CD14-positive monocyte (primary cell): Measurements from ENCODE around the gene RPS2. TPM values are rescaled to one million over a fixed set of nuclear protein-coding genes. Genes with fewer than 3 reads are reported as not detected.
A peak's percentile ranks its signal among the peaks of the same experiment; 100 is the strongest.

Experiments
- DNase-seq, 3 donors: peaks; one replicate each; pipeline ENCODE4 v3.0.0-alpha.2; 2011 to 2022
- H2AFZ ChIP-seq: 2 replicates; pipeline ENCODE4 v1.6.0; 2012; ENCODE audit warnings: mild to moderate bottlenecking, low read depth, low read length, inconsistent platforms; ENCODE audit not compliant: insufficient read depth, poor library complexity, severe bottlenecking
- H3K27ac ChIP-seq, 2 donors: 1 replicate in 1 of 2; 2 replicates in 1 of 2; pipeline ENCODE4 v1.5.1; 2012 to 2013; ENCODE audit warnings: low read length in 2 of 2, control low read depth in 1 of 2, inconsistent platforms in 1 of 2, low read depth in 1 of 2, mild to moderate bottlenecking in 1 of 2
- H3K27me3 ChIP-seq, 2 donors: one replicate each; pipeline versions ENCODE4 v1.6.0 to v1.6.1; 2011 to 2013; ENCODE audit warnings: low read length in 2 of 2; ENCODE audit not compliant: control insufficient read depth in 2 of 2, insufficient read depth in 2 of 2
- H3K36me3 ChIP-seq, 2 donors: replicated peaks in 1 of 2; 1 replicate in 1 of 2; 2 replicates in 1 of 2; pipeline versions ENCODE4 v1.5.1 to v1.6.1; 2012 to 2013; ENCODE audit warnings: low read length in 2 of 2, control low read depth in 1 of 2, inconsistent platforms in 1 of 2, mild to moderate bottlenecking in 1 of 2; ENCODE audit not compliant: insufficient read depth in 2 of 2, control insufficient read depth in 1 of 2
- H3K4me1 ChIP-seq, 2 donors: 1 replicate in 1 of 2; 2 replicates in 1 of 2; pipeline versions ENCODE4 v1.5.1 to v1.6.1; 2012 to 2013; ENCODE audit warnings: low read length in 2 of 2, control low read depth in 1 of 2, inconsistent platforms in 1 of 2, mild to moderate bottlenecking in 1 of 2, moderate library complexity in 1 of 2; ENCODE audit not compliant: insufficient read depth in 2 of 2, control insufficient read depth in 1 of 2
- H3K4me2 ChIP-seq: replicated peaks from 2 replicates; pipeline ENCODE3; 2012; ENCODE audit warnings: low read length, moderate library complexity, mild to moderate bottlenecking; ENCODE audit not compliant: poor library complexity, severe bottlenecking; ENCODE audit errors: extremely low read depth
- H3K4me3 ChIP-seq, 3 experiments: fragments of 200-600 bp in 1 of 3; sonication (generic) in 1 of 3; replicated peaks in 1 of 3; 1 replicate in 2 of 3; 2 replicates in 1 of 3; pipeline ENCODE4 v1.5.1; 2011 to 2013; ENCODE audit warnings: low read length in 3 of 3, mild to moderate bottlenecking in 3 of 3, control low read depth in 2 of 3, low read depth in 2 of 3, inconsistent platforms in 1 of 3, moderate library complexity in 1 of 3
- H3K79me2 ChIP-seq: 2 replicates; pipeline ENCODE4 v1.6.0; 2012; ENCODE audit warnings: mild to moderate bottlenecking, control low read depth, inconsistent platforms, low read length, moderate library complexity; ENCODE audit not compliant: insufficient read depth
- H3K9ac ChIP-seq: 2 replicates; pipeline ENCODE4 v1.6.0; 2017; ENCODE audit warnings: low read length, mild to moderate bottlenecking; ENCODE audit not compliant: insufficient read depth, poor library complexity, severe bottlenecking
- H3K9me3 ChIP-seq, 2 donors: replicated peaks in 1 of 2; 1 replicate in 1 of 2; 2 replicates in 1 of 2; pipeline versions ENCODE4 v1.5.1 to v1.6.1; 2012 to 2013; ENCODE audit warnings: low read length in 2 of 2, control low read depth in 1 of 2; ENCODE audit not compliant: control insufficient read depth in 1 of 2, insufficient read depth in 1 of 2
- H4K20me1 ChIP-seq: 2 replicates; pipeline ENCODE4 v1.6.0; 2012; ENCODE audit warnings: mild to moderate bottlenecking, low read length, control low read depth, moderate library complexity; ENCODE audit not compliant: insufficient read depth
- H3K27ac Mint-ChIP-seq, 7 donors: one replicate each; pipeline ENCODE4 v1.8.0; 2020; ENCODE audit warnings: mild to moderate bottlenecking in 7 of 7, mixed read lengths in 7 of 7, moderate library complexity in 6 of 7, inconsistent platforms in 2 of 7
- H3K27me3 Mint-ChIP-seq, 3 donors: one replicate each; pipeline ENCODE4 v1.8.0; 2021 to 2022; ENCODE audit warnings: low read depth in 3 of 3, mild to moderate bottlenecking in 3 of 3, mixed read lengths in 3 of 3, moderate library complexity in 3 of 3, inconsistent platforms in 1 of 3
- H3K36me3 Mint-ChIP-seq, 2 donors: one replicate each; pipeline ENCODE4 v1.8.0; 2020; ENCODE audit warnings: mixed read lengths in 2 of 2, inconsistent platforms in 1 of 2, mild to moderate bottlenecking in 1 of 2
- H3K4me1 Mint-ChIP-seq: one replicate; pipeline ENCODE4 v1.8.0; 2020; ENCODE audit warnings: mild to moderate bottlenecking, mixed read lengths
- H3K4me3 Mint-ChIP-seq, 2 donors: one replicate each; pipeline ENCODE4 v1.8.0; 2020; ENCODE audit warnings: mild to moderate bottlenecking in 2 of 2, mixed read lengths in 2 of 2, moderate library complexity in 1 of 2
- H3K9me3 Mint-ChIP-seq, 7 donors: one replicate each; pipeline ENCODE4 v1.8.0; 2020 to 2022; ENCODE audit warnings: mixed read lengths in 7 of 7, mild to moderate bottlenecking in 6 of 7, moderate library complexity in 6 of 7, inconsistent platforms in 2 of 7
- WGBS: methylation state at CpG from one replicate; pipeline ENCODE4 v1.1.5; 2013; ENCODE audit warnings: missing lambda C conversion rate; ENCODE audit not compliant: insufficient coverage; 5-methylcytosine and 5-hydroxymethylcytosine counted together
- intact Hi-C, 2 donors: fragments of 100-400 bp; cut with micrococcal nuclease; formaldehyde crosslinking; loops; one replicate each; pipeline versions ENCODE4 v1.15.0 to v1.15.1; 2023
- polyA plus RNA-seq, 3 donors: library from polyadenylated mRNA; depleted of rRNA in 1 of 3; unstranded in 2 of 3; stranded (reverse) in 1 of 3; fragments of 300-500 nt in 2 of 3; fragments of >200 nt in 1 of 3; fragmentation: Illumina TruSeq in 2 of 3; gene quantifications; 1 replicate in 2 of 3; 2 replicates in 1 of 3; pipeline ENCODE4 v1.2.3, GENCODE V29; 2012 to 2021
- TF ChIP-seq, protein P1 (sequence below): fragments of 200-600 bp; IDR thresholded peaks from one replicate; pipeline ENCODE4 v1.8.0; 2022; ENCODE audit warnings: antibody characterized with exemption, mild to moderate bottlenecking

Gene RPS2
- polyA plus RNA-seq, 3 donors = 1,849 to 2,136 (median 1,893) TPM

DNA sequence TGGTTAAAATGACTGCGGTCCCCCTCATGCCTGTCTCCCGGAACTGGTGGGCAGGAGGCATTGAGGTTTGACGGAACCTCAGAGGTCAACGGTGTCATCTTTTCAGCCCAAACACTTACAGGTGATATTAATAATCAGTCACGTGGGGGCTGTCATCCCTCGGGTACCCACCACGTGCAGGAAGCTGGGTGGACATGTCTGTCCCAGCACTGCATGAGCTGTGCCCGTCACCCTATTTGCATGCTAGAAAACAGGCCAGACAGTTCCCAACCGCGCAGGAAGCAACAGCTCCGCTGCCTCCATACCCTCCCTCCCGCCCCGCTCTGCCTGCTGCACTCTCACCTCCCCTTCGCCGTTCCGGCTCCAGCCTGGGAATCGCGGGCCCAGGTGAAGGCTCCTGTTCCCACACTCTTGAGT lies 26.5 kb upstream of the RPS2 start:
- peaks cover 35 to 52% (median 42%) of the 10 kb centered on the region in 3 donors for H3K27me3 Mint-ChIP-seq
- peak overlapping the region in 1 of 3 experiments; percentile 57 for H3K4me3 ChIP-seq
- no peak overlapping the region for H3K9ac ChIP-seq
- H3K27me3 ChIP-seq = peaks cover 20 to 33% of the 10 kb centered on the region in 2 donors
- intact Hi-C loops = no loop called here
- TF ChIP-seq, protein P1, sequence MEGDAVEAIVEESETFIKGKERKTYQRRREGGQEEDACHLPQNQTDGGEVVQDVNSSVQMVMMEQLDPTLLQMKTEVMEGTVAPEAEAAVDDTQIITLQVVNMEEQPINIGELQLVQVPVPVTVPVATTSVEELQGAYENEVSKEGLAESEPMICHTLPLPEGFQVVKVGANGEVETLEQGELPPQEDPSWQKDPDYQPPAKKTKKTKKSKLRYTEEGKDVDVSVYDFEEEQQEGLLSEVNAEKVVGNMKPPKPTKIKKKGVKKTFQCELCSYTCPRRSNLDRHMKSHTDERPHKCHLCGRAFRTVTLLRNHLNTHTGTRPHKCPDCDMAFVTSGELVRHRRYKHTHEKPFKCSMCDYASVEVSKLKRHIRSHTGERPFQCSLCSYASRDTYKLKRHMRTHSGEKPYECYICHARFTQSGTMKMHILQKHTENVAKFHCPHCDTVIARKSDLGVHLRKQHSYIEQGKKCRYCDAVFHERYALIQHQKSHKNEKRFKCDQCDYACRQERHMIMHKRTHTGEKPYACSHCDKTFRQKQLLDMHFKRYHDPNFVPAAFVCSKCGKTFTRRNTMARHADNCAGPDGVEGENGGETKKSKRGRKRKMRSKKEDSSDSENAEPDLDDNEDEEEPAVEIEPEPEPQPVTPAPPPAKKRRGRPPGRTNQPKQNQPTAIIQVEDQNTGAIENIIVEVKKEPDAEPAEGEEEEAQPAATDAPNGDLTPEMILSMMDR = no peak
- no peaks in the 10 kb centered on the region for H3K79me2 ChIP-seq
- DNase-seq = peak in 2 of 3 donors; percentile 33 to 54
- peaks cover 14% of the 10 kb centered on the region for H3K4me1 Mint-ChIP-seq
- H3K27ac Mint-ChIP-seq = peak overlapping the region in 2 of 7 donors; percentile 70 to 83
- H3K36me3 ChIP-seq = peaks cover 5 to 9% of the 10 kb centered on the region in 2 donors
- peak overlapping the region; percentile 64 for H3K4me2 ChIP-seq
- peaks cover 18% of the 10 kb centered on the region in 2 donors for H3K4me1 ChIP-seq
- peaks cover 19 to 25% of the 10 kb centered on the region in 2 donors for H3K36me3 Mint-ChIP-seq
- peaks cover 0 to 16% (median 11%) of the 10 kb centered on the region in 7 donors for H3K9me3 Mint-ChIP-seq
- no peak overlapping the region for H3K27ac ChIP-seq
- peak overlapping the region; percentile 71 for H2AFZ ChIP-seq
- peaks cover 2% of the 10 kb centered on the region for H4K20me1 ChIP-seq
- peaks cover 7 to 8% of the 10 kb centered on the region in 2 donors for H3K9me3 ChIP-seq
- peak overlapping the region; percentile 57 to 79 for H3K4me3 Mint-ChIP-seq
- 0% methylated on average over 14 of the region's 18 CpGs for WGBS

DNA sequence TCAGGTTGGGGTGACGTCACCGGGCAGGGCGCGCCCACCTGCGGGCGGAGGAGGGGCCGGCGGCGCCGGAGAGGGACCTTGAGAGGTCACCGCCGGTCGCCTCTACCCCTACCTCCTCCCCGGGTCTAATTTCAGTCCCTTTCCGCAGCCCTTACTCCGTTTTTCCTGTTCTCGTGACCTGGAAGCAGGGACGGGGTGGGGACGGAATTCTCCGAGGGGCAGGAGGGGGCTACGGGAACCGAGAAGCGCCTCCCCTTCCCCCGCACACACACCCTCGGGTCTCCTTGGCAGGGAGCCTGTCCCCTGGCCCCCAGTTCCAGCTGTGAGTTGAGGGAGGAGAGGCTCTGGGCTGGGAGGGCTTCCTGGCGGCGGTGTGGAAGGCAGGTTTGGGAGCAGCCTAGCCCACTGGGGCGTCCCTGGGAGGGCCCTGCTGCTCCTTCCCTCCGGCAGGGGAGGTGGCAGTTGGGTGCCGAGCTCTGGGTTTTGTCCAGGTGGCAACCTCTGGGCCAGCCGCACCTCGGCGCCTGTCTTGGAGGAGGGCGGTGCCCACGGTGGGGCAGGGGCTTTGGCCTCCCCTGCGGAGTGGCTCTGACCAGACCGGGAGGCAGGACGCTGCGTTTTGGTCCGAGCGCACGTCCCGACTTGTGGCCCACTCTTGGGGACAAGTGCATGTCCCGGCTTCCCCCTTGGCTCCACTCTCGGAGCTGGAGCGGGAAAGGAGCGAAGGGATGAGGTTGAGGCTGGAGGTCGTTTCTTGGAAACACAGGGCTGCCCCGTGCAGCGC lies 25.9 kb upstream of the RPS2 start:
- peaks cover 25 to 29% of the 10 kb centered on the region in 2 donors for H3K36me3 Mint-ChIP-seq
- H3K4me3 ChIP-seq = peak overlapping the region in 1 of 3 experiments; percentile 17
- H3K27ac ChIP-seq = no peak overlapping the region
- H3K4me1 Mint-ChIP-seq = peaks cover 15% of the 10 kb centered on the region
- H3K36me3 ChIP-seq = peaks cover 11 to 15% of the 10 kb centered on the region in 2 donors
- H3K4me2 ChIP-seq = peak overlapping the region; percentile 34
- peaks cover 0 to 16% (median 11%) of the 10 kb centered on the region in 7 donors for H3K9me3 Mint-ChIP-seq
- H3K9ac ChIP-seq = peak overlapping the region; percentile 19
- peaks cover 7 to 8% of the 10 kb centered on the region in 2 donors for H3K9me3 ChIP-seq
- intact Hi-C loops = no loop called here
- peak overlapping the region in 1 of 7 donors; percentile 69 for H3K27ac Mint-ChIP-seq
- peaks cover 2% of the 10 kb centered on the region for H4K20me1 ChIP-seq
- WGBS = 3% methylated on average over 35 of the region's 50 CpGs
- H3K79me2 ChIP-seq = no peaks in the 10 kb centered on the region
- DNase-seq = no peak
- peaks cover 35 to 52% (median 42%) of the 10 kb centered on the region in 3 donors for H3K27me3 Mint-ChIP-seq
- H3K4me1 ChIP-seq = peaks cover 18% of the 10 kb centered on the region in 2 donors
- peak overlapping the region; percentile 54 for H2AFZ ChIP-seq
- peaks cover 20 to 33% of the 10 kb centered on the region in 2 donors for H3K27me3 ChIP-seq
- H3K4me3 Mint-ChIP-seq = peak overlapping the region; percentile 27 to 79
- TF ChIP-seq, protein P1 = no peak
